GM23248 (cell line): Measurements from ENCODE around the gene KIAA1549. TPM values are rescaled to one million over a fixed set of nuclear protein-coding genes. Genes with fewer than 3 reads are reported as not detected.

Experiments
- DNase-seq: peaks from one replicate; pipeline ENCODE4 v3.0.0-alpha.2; 2015
- H2AFZ ChIP-seq: fragments of 200-600 bp; sonication (generic); 2 replicates; pipeline ENCODE4 v1.6.1; 2016; ENCODE audit warnings: antibody characterized with exemption
- H3F3A ChIP-seq: fragments of 200-600 bp; sonication (generic); 2 replicates; pipeline ENCODE4 v1.6.1; 2016; ENCODE audit warnings: mild to moderate bottlenecking, antibody characterized with exemption, mixed run types; ENCODE audit not compliant: insufficient read depth
- H3K27ac ChIP-seq: fragments of 200-600 bp; sonication (generic); 2 replicates; pipeline ENCODE4 v1.5.1; 2016; ENCODE audit warnings: mild to moderate bottlenecking
- H3K27me3 ChIP-seq: fragments of 200-600 bp; sonication (generic); replicated peaks from 2 replicates; pipeline ENCODE4 v1.6.1; 2016; ENCODE audit warnings: mild to moderate bottlenecking; ENCODE audit not compliant: insufficient read depth
- H3K36me3 ChIP-seq: fragments of 200-600 bp; sonication (generic); 2 replicates; pipeline ENCODE4 v1.6.1; 2016; ENCODE audit warnings: low read depth, mild to moderate bottlenecking
- H3K4me1 ChIP-seq: fragments of 200-600 bp; sonication (generic); 2 replicates; pipeline ENCODE4 v1.6.1; 2016; ENCODE audit warnings: mild to moderate bottlenecking; ENCODE audit not compliant: insufficient read depth
- H3K4me2 ChIP-seq: fragments of 200-600 bp; sonication (generic); one replicate; pipeline ENCODE4 v1.6.1; 2016; ENCODE audit warnings: mild to moderate bottlenecking; ENCODE audit not compliant: unreplicated experiment
- H3K4me3 ChIP-seq: fragments of 200-600 bp; sonication (generic); 2 replicates; pipeline ENCODE4 v1.5.1; 2016; ENCODE audit warnings: mild to moderate bottlenecking
- H3K79me2 ChIP-seq: fragments of 200-600 bp; sonication (generic); 2 replicates; pipeline ENCODE4 v1.6.1; 2016; ENCODE audit warnings: mild to moderate bottlenecking; ENCODE audit not compliant: insufficient read depth
- H3K9ac ChIP-seq: fragments of 200-600 bp; sonication (generic); 2 replicates; pipeline ENCODE4 v1.6.1; 2016; ENCODE audit warnings: mild to moderate bottlenecking
- H3K9me2 ChIP-seq: fragments of 200-600 bp; sonication (generic); 2 replicates; pipeline ENCODE4 v1.6.1; 2016; ENCODE audit warnings: mixed run types, mild to moderate bottlenecking, moderate library complexity; ENCODE audit not compliant: insufficient read depth
- H3K9me3 ChIP-seq: fragments of 200-600 bp; sonication (generic); one replicate; pipeline ENCODE4 v1.6.1; 2017; ENCODE audit warnings: low read depth
- H4K20me1 ChIP-seq: fragments of 200-600 bp; sonication (generic); 2 replicates; pipeline ENCODE4 v1.6.0; 2016; ENCODE audit not compliant: insufficient read depth
- EZH2 ChIP-seq: fragments of 200-600 bp; sonication (generic); IDR thresholded peaks from 2 replicates; pipeline ENCODE4 v1.6.1; 2018; ENCODE audit warnings: antibody characterized with exemption, mild to moderate bottlenecking; ENCODE audit not compliant: insufficient read depth, poor library complexity, severe bottlenecking
- EZH2phosphoT487 ChIP-seq: fragments of 200-600 bp; sonication (generic); IDR thresholded peaks from 2 replicates; pipeline ENCODE4 v1.6.1; 2018; ENCODE audit warnings: antibody characterized with exemption, moderate library complexity, mild to moderate bottlenecking, low read depth; ENCODE audit not compliant: insufficient read depth
- WGBS, 2 experiments: methylation state at CpG; one replicate each; pipeline ENCODE4 v1.1.6; 2015 to 2017; ENCODE audit warnings: low lambda C conversion rate in 2 of 2, low coverage in 1 of 2; ENCODE audit errors: missing lambda C conversion rate in 2 of 2; 5-methylcytosine and 5-hydroxymethylcytosine counted together
- in situ Hi-C: fragments of 300-500 bp; cut with MboI; formaldehyde crosslinking; loops from 2 replicates; pipeline ENCODE4 v1.15.0; 2020
- polyA plus RNA-seq: library from polyadenylated mRNA; unstranded; fragments of >200 nt; fragmentation: Nextera tagmentation; extraction: Ambion mirVana; gene quantifications from 2 replicates; pipeline ENCODE4 v1.2.1, GENCODE V29; 2016
- total RNA-seq: library from RNA; depleted of rRNA; stranded (reverse); fragments of >200 nt; shearing (Covaris generic); gene quantifications from 2 replicates; pipeline ENCODE4 v1.2.3, GENCODE V29; 2014

KIAA1549 gene
- total and polyA plus RNA-seq, 2 experiments from 2014 or later, result 2.1 to 3.0 TPM

- Histone ChIP-seq H4K20me1 (no peaks in the 10 kb centered on the region), H3K27ac (no peak overlapping the region), H3K4me2 (no peak overlapping the region), H3K9me3 (no peaks in the 10 kb centered on the region), H3K4me1 (peaks cover under 1% of the 10 kb centered on the region; the same call in 1 of the 2 replicates), H3K79me2 (no peaks in the 10 kb centered on the region), H3K36me3 (peaks cover 22% of the 10 kb centered on the region), H3K4me3 (no peak overlapping the region), H3K9ac (no peak overlapping the region), H2AFZ (no peak overlapping the region), H3K27me3 (no peaks in the 10 kb centered on the region), H3K9me2 (no peaks in the 10 kb centered on the region), H3F3A (0 out of 2 replicates have a peak, but pooled peaks cover 5% of the 10 kb centered on the region)
- in situ Hi-C loops, result no loop called here
- no peak for TF ChIP-seq EZH2
- TF ChIP-seq EZH2phosphoT487, result no peak
- DNase-seq, result no peak
- WGBS, 2 experiments, result 96 to 97% methylated on average over 3 of the region's 3 CpGs
These were observed 127.7 kb downstream of the KIAA1549 start for GRCh38 chr7:138853448-138853847.

- H3K36me3 ChIP-seq, result peaks cover 18% of the 10 kb centered on the region
- H3K4me3 ChIP-seq, result no peak overlapping the region
- H3K4me2 ChIP-seq, result no peak overlapping the region
- H2AFZ ChIP-seq, result no peak overlapping the region
- peaks cover 10% of the 10 kb centered on the region for H3K4me1 ChIP-seq
- in situ Hi-C loops, result no loop called here
- H3K27me3 ChIP-seq, result no peaks in the 10 kb centered on the region
- no peaks in the 10 kb centered on the region for H3K9me3 ChIP-seq
- WGBS, 2 experiments, result 96 to 98% methylated on average over 5 of the region's 5 CpGs
- no peak for DNase-seq
- no peaks in the 10 kb centered on the region for H3K79me2 ChIP-seq
- H3K9ac ChIP-seq, result no peak overlapping the region
- no peak overlapping the region for H3K27ac ChIP-seq
- TF ChIP-seq EZH2phosphoT487 (no peak), EZH2 (no peak)
- no peaks in the 10 kb centered on the region for H4K20me1 ChIP-seq
- peaks cover 5% of the 10 kb centered on the region; the same call in 1 of the 2 replicates for H3F3A ChIP-seq
- H3K9me2 ChIP-seq, result no peaks in the 10 kb centered on the region
These were observed 128.7 kb downstream of the KIAA1549 start for GRCh38 chr7:138852469-138852868.

GRCh38 chr7:138849701-138850100 lies 131.5 kb downstream of the KIAA1549 start:
- 92 to 95% methylated on average over 5 of the region's 5 CpGs for WGBS, 2 experiments
- Histone ChIP-seq H3K4me1 (peaks cover 10% of the 10 kb centered on the region), H3K9me2 (no peaks in the 10 kb centered on the region), H3K79me2 (no peaks in the 10 kb centered on the region), H3K9ac (no peak overlapping the region), H3K27ac (no peak overlapping the region), H3K4me2 (no peak overlapping the region), H3K4me3 (no peak overlapping the region), H4K20me1 (no peaks in the 10 kb centered on the region), H3K9me3 (no peaks in the 10 kb centered on the region), H3K36me3 (peaks cover 11% of the 10 kb centered on the region), H3K27me3 (no peaks in the 10 kb centered on the region), H2AFZ (no peak overlapping the region), H3F3A (peaks cover 5% of the 10 kb centered on the region; the same call in 1 of the 2 replicates)
- in situ Hi-C loops, result no loop called here
- DNase-seq, result no peak
- TF ChIP-seq EZH2phosphoT487 (no peak), EZH2 (no peak)

- Histone ChIP-seq H3K9me2 (no peaks in the 10 kb centered on the region), H2AFZ (no peak overlapping the region), H3K4me1 (peaks cover 10% of the 10 kb centered on the region), H3K79me2 (no peaks in the 10 kb centered on the region), H3K4me3 (no peak overlapping the region), H3K9ac (peak overlapping the region; percentile 27; the same call in 1 of the 2 replicates), H3K36me3 (peaks cover 14% of the 10 kb centered on the region), H4K20me1 (no peaks in the 10 kb centered on the region), H3K4me2 (no peak overlapping the region), H3K27ac (peak overlapping the region; percentile 11; the same call in 1 of the 2 replicates), H3F3A (peaks cover 5% of the 10 kb centered on the region; the same call in 1 of the 2 replicates), H3K27me3 (no peaks in the 10 kb centered on the region), H3K9me3 (no peaks in the 10 kb centered on the region)
- 85 to 93% methylated on average over 3 of the region's 3 CpGs for WGBS, 2 experiments
- peak; percentile 18 for DNase-seq
- in situ Hi-C loops, result no loop called here
- TF ChIP-seq EZH2 (no peak), EZH2phosphoT487 (no peak)
These were observed 132.9 kb downstream of the KIAA1549 start for GRCh38 chr7:138848056-138848980.
